ENCODE measurements around the gene KLHL28. TPM values are rescaled to one million over a fixed set of nuclear protein-coding genes. Genes with fewer than 3 reads are reported as not detected.
"Not testable (repeated sequence)": the region's sequence is repeated elsewhere in the genome, so short reads cannot be mapped to it uniquely, and the experiment has no call there.

KLHL28 gene
- total RNA-seq, 1 donor from 2014 or later: 18.5 TPM

DNA sequence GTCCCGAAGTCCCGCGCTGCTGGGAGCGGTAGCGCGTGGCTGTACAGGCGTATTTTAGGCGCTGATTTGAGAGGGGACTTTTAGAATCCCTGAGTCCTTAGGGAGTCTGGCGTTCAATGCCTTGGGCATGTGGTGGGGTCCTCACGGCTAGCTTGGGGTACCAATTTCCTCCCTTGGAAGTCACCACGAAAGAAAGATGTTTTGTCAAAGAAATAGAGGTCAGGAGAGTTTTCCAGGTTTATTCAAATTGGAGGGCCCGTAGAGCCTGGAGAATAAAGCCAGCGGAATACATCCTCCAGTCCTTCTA is 63.9 kb downstream of the KLHL28 start:
- Histone ChIP-seq H3K36me3 (peaks cover 10% of the 10 kb centered on the region), H3K27me3 (ENCODE audit: low read depth) (no peaks in the 10 kb centered on the region), H3K27ac (peak overlapping the region; percentile 99), H3K4me3 (peak overlapping the region; percentile 84), H3K4me1 (peaks cover 14% of the 10 kb centered on the region), H3K9me3 (no peaks in the 10 kb centered on the region)
- DNase-seq: no peak
- TF ChIP-seq, protein P1, sequence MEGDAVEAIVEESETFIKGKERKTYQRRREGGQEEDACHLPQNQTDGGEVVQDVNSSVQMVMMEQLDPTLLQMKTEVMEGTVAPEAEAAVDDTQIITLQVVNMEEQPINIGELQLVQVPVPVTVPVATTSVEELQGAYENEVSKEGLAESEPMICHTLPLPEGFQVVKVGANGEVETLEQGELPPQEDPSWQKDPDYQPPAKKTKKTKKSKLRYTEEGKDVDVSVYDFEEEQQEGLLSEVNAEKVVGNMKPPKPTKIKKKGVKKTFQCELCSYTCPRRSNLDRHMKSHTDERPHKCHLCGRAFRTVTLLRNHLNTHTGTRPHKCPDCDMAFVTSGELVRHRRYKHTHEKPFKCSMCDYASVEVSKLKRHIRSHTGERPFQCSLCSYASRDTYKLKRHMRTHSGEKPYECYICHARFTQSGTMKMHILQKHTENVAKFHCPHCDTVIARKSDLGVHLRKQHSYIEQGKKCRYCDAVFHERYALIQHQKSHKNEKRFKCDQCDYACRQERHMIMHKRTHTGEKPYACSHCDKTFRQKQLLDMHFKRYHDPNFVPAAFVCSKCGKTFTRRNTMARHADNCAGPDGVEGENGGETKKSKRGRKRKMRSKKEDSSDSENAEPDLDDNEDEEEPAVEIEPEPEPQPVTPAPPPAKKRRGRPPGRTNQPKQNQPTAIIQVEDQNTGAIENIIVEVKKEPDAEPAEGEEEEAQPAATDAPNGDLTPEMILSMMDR (IDR thresholded peaks at IDR 0.05): no peak
- intact Hi-C loops (cut with DNase I): no loop called here
- no peak for ATAC-seq

DNA sequence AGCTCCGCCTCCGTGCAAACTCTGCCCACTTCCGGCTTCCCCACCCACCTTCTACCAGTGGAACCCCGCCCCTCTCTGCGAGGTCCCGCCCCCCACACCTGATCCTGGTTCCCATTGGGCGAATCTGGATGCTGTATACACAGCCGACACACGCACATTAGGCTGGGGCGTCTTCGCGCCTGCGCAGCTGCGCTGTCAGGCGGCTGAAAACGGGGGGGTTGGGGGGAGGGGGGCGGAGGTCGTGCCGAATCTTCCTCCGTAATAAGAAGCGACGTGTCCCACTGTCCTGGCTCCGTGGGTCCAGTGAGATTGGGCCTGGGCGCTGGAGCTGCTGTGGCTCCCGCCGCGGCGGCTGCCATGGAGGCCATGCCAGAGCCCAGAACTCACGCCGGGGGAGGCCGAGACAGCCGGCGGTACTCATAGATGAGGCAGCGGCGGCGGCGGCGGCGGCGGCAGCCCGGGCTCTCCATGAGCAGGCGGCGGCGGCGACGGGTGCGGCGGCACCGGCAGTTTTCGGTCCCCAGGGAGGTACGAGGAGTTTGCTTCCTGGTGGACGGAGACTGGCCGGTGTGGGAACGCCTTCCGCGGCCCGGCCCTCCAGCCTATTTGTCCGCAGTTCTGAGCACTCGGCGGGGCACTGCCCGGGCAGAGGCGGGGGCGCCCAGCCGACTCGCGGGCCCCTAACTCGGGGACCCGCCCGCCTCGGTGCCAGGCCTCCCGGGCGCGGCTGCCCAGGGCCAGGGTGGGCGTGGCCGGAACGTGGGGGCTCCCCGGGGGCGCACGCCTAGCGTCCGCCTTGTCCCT is 64.5 kb downstream of the KLHL28 start:
- DNase-seq: peak; percentile 99
- no peaks in the 10 kb centered on the region for H3K9me3 ChIP-seq
- H3K36me3 ChIP-seq: peaks cover 10% of the 10 kb centered on the region
- ATAC-seq: peak; percentile 99 to 100
- H3K4me1 ChIP-seq: peaks cover 14% of the 10 kb centered on the region
- intact Hi-C loops (cut with DNase I): no loop called here
- peak overlapping the region; percentile 84 for H3K4me3 ChIP-seq
- H3K27ac ChIP-seq: peak overlapping the region; percentile 99
- TF ChIP-seq, protein P1 (IDR thresholded peaks at IDR 0.05): no peak
- H3K27me3 ChIP-seq (ENCODE audit: low read depth): no peaks in the 10 kb centered on the region

- intact Hi-C loops (cut with DNase I): no loop called here
- DNase-seq (no peak), ATAC-seq (no peak)
- TF ChIP-seq, protein P1 (IDR thresholded peaks at IDR 0.05): no peak
- H3K4me1 ChIP-seq: peaks cover 14% of the 10 kb centered on the region
- H3K9me3 ChIP-seq: no peaks in the 10 kb centered on the region
- peaks cover 9% of the 10 kb centered on the region for H3K36me3 ChIP-seq
- peak overlapping the region; percentile 99 for H3K27ac ChIP-seq
- peak overlapping the region; percentile 84 for H3K4me3 ChIP-seq
- no peaks in the 10 kb centered on the region for H3K27me3 ChIP-seq (ENCODE audit: low read depth)
These were observed 65.3 kb downstream of the KLHL28 start for GRCh38 chr14:44896275-44897040.

GRCh38 chr14:44895716-44896115 is 66.0 kb downstream of the KLHL28 start:
- intact Hi-C loops (cut with DNase I): no loop called here

DNA sequence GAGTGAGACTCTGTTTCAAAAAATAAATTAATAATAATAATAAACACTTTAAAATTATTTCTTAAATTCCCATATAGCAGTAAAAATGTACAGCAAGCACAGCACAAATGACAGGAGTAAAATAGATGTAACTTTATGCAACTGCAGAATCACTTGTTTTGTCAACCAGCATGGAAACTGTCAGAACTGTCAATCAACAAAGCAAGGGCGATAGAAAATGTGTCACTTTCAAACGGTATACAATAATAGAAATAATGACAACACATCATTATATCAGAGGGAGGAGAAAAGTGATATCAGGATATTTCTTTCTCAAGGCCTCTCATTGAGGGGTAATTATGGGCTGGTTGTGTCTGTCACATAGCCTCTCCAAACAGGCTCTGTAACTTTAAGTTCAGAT is 68.2 kb downstream of the KLHL28 start:
- no peak for ATAC-seq

More at GRCh38 chr14:44895716-44896115, 66.0 kb downstream of the KLHL28 start:
- Histone ChIP-seq H3K27me3 (ENCODE audit: low read depth) (no peaks in the 10 kb centered on the region), H3K4me3 (no peak overlapping the region), H3K36me3 (peaks cover 4% of the 10 kb centered on the region), H3K27ac (no peak overlapping the region), H3K9me3 (no peaks in the 10 kb centered on the region), H3K4me1 (peaks cover 14% of the 10 kb centered on the region)
- ATAC-seq (no peak), DNase-seq (no peak)
- TF ChIP-seq, protein P1 (IDR thresholded peaks at IDR 0.05): no peak

GRCh38 chr14:44891726-44892372 is 69.9 kb downstream of the KLHL28 start:
- DNase-seq; ATAC-seq; H3K27ac ChIP-seq; H3K4me3 ChIP-seq; H3K4me1 ChIP-seq; intact Hi-C loops (cut with DNase I); H3K36me3 ChIP-seq; H3K9me3 ChIP-seq; H3K27me3 ChIP-seq (ENCODE audit: low read depth): not testable (repeated sequence)

More for the DNA sequence above, 68.2 kb downstream of the KLHL28 start:
- no peak overlapping the region for H3K27ac ChIP-seq
- no peaks in the 10 kb centered on the region for H3K9me3 ChIP-seq
- H3K27me3 ChIP-seq (ENCODE audit: low read depth): no peaks in the 10 kb centered on the region
- no peak overlapping the region for H3K4me3 ChIP-seq
- H3K36me3 ChIP-seq: no peaks in the 10 kb centered on the region
- peaks cover 6% of the 10 kb centered on the region for H3K4me1 ChIP-seq
- TF ChIP-seq, protein P1 (IDR thresholded peaks at IDR 0.05): no peak
- no peak for DNase-seq
- intact Hi-C loops (cut with DNase I): no loop called here
